Activated T-helper 2 cell treated with anti-CD3 and anti-CD28 coated beads, Interferon-gamma antibody, Interleukin-2, Interleukin-4, amounts not matched to agents 10 μg/mL and 5 μg/mL and 100 μg/mL, durations not matched to agents 14 hours and 24 hours and 36 hours (primary cell): ENCODE results near the gene GNG11. TPM values are rescaled to one million over a fixed set of nuclear protein-coding genes. Genes with fewer than 3 reads are reported as not detected.

ENCODE experiments used
- DNase-seq: peaks from one replicate; pipeline ENCODE4 v3.0.0; 2021; ENCODE audit warnings: low spot score
- H3K27ac Mint-ChIP-seq: one replicate; pipeline ENCODE4 v1.8.0; 2021; ENCODE audit warnings: mixed read lengths
- H3K27me3 Mint-ChIP-seq: one replicate; pipeline ENCODE4 v1.8.0; 2021; ENCODE audit warnings: low read depth, mixed read lengths
- H3K36me3 Mint-ChIP-seq: one replicate; pipeline ENCODE4 v1.8.0; 2021; ENCODE audit warnings: low read depth, mixed read lengths
- H3K4me1 Mint-ChIP-seq: one replicate; pipeline ENCODE4 v1.8.0; 2021; ENCODE audit warnings: low read depth, mixed read lengths
- H3K4me3 Mint-ChIP-seq: one replicate; pipeline ENCODE4 v1.8.0; 2021; ENCODE audit warnings: low read depth, mild to moderate bottlenecking, moderate library complexity, mixed read lengths
- H3K9me3 Mint-ChIP-seq: one replicate; pipeline ENCODE4 v1.8.0; 2021; ENCODE audit warnings: mixed read lengths
- intact Hi-C: fragments of 100-400 bp; cut with micrococcal nuclease; formaldehyde crosslinking; loops from one replicate; pipeline ENCODE4 v1.15.1; 2023
- total RNA-seq: library from RNA; stranded (reverse); gene quantifications from 2 replicates; pipeline ENCODE4 v1.2.3, GENCODE V29; 2022

The GNG11 gene
- total RNA-seq, 1 donor from 2014 or later, result not detected

GRCh38 chr7:93964813-93965212 lies 43.3 kb downstream of the GNG11 start:
- no peak overlapping the region for H3K27ac Mint-ChIP-seq
- no peaks in the 10 kb centered on the region for H3K9me3 Mint-ChIP-seq
- H3K27me3 Mint-ChIP-seq, result no peaks in the 10 kb centered on the region
- intact Hi-C loops, result no loop called here
- no peaks in the 10 kb centered on the region for H3K4me1 Mint-ChIP-seq
- no peak overlapping the region for H3K4me3 Mint-ChIP-seq
- no peak for DNase-seq
- H3K36me3 Mint-ChIP-seq, result no peaks in the 10 kb centered on the region

GRCh38 chr7:93968911-93969620 lies 47.5 kb downstream of the GNG11 start:
- Mint-ChIP-seq H3K4me1 (no peaks in the 10 kb centered on the region), H3K27ac (no peak overlapping the region), H3K9me3 (no peaks in the 10 kb centered on the region), H3K27me3 (no peaks in the 10 kb centered on the region), H3K36me3 (no peaks in the 10 kb centered on the region), H3K4me3 (no peak overlapping the region)
- DNase-seq, result no peak
- intact Hi-C loops, result no loop called here

GRCh38 chr7:93972029-93972725 lies 50.6 kb downstream of the GNG11 start:
- no peaks in the 10 kb centered on the region for H3K4me1 Mint-ChIP-seq
- no peaks in the 10 kb centered on the region for H3K27me3 Mint-ChIP-seq
- intact Hi-C loops, result no loop called here
- H3K4me3 Mint-ChIP-seq, result no peak overlapping the region
- no peak for DNase-seq
- no peaks in the 10 kb centered on the region for H3K9me3 Mint-ChIP-seq
- no peak overlapping the region for H3K27ac Mint-ChIP-seq
- no peaks in the 10 kb centered on the region for H3K36me3 Mint-ChIP-seq

- intact Hi-C loops, result no loop called here
- H3K4me1 Mint-ChIP-seq, result no peaks in the 10 kb centered on the region
- peaks cover 4% of the 10 kb centered on the region for H3K27me3 Mint-ChIP-seq
- H3K27ac Mint-ChIP-seq, result no peak overlapping the region
- no peaks in the 10 kb centered on the region for H3K36me3 Mint-ChIP-seq
- no peak for DNase-seq
- no peaks in the 10 kb centered on the region for H3K9me3 Mint-ChIP-seq
- H3K4me3 Mint-ChIP-seq, result no peak overlapping the region
Observed at GRCh38 chr7:93973134-93973533, 51.6 kb downstream of the GNG11 start.

- Mint-ChIP-seq H3K4me3 (no peak overlapping the region), H3K36me3 (no peaks in the 10 kb centered on the region), H3K27me3 (peaks cover 4% of the 10 kb centered on the region), H3K4me1 (peaks cover 3% of the 10 kb centered on the region), H3K9me3 (no peaks in the 10 kb centered on the region), H3K27ac (no peak overlapping the region)
- intact Hi-C loops, result no loop called here
- no peak for DNase-seq
Observed at GRCh38 chr7:93977211-93977950, 55.8 kb downstream of the GNG11 start.

Other genes starting within 250 kb of the GNG11 start
- gene TFPI2, start 31.0 kb upstream of the GNG11 start, total RNA-seq, result not detected in 2 replicates
- gene GNGT1, start 15.2 kb upstream of the GNG11 start, total RNA-seq, result not detected in 2 replicates
- 19.4 and 22.3 TPM in 2 replicates for gene BET1, start 82.6 kb downstream of the GNG11 start, total RNA-seq